Measurements from ENCODE around the gene LMF1.

The LMF1 gene

DNA sequence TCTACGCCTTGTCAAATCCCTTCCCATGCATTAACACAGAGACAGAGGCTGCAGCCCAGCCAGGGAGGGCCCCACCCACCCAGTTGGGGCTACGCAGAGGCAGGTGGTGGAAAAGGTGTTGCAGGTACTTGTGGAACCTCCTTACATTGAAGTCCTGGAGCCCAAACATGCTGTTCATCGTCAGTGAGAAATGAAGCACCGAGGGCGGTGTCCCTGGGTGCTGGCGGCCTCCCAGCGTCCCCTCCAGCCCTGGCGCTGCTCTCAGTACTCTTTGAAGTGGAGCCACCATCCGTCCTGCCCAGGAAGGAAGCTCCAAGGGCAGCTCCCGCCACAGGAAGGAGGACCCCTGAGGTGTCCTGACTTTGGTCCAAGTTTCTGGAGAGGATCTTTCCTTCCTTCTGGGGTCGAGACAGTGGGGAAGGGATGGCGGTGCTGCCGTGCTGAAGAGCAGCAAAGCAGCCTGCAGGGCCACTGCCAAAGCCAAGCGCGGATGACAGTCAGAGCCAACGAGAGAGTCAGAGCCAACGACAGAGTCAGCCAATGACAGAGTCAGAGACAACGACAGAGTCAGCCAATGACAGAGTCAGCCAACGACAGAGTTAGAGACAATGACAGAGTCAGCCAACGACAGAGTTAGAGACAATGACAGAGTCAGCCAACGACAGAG lies 23.4 kb downstream of the LMF1 start:
- DNase-seq: no peak

DNA sequence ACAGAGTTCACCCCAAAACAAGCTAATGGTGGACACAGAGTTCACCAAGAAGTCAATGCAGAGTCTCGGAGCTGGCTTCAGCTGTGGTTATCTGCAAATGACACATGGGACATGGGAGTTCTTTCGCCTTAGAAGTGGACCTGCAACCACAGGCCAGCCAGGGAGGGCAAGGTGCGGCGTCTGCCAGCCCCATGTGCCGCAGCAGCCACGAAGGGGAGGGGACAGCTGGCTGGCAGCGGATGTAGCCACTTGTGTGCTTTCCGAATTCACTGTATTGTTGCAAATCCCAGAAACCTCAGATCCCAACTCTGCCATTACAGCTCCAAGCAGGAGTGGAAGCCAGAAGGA lies 24.8 kb downstream of the LMF1 start:
- no peak for DNase-seq

DNA sequence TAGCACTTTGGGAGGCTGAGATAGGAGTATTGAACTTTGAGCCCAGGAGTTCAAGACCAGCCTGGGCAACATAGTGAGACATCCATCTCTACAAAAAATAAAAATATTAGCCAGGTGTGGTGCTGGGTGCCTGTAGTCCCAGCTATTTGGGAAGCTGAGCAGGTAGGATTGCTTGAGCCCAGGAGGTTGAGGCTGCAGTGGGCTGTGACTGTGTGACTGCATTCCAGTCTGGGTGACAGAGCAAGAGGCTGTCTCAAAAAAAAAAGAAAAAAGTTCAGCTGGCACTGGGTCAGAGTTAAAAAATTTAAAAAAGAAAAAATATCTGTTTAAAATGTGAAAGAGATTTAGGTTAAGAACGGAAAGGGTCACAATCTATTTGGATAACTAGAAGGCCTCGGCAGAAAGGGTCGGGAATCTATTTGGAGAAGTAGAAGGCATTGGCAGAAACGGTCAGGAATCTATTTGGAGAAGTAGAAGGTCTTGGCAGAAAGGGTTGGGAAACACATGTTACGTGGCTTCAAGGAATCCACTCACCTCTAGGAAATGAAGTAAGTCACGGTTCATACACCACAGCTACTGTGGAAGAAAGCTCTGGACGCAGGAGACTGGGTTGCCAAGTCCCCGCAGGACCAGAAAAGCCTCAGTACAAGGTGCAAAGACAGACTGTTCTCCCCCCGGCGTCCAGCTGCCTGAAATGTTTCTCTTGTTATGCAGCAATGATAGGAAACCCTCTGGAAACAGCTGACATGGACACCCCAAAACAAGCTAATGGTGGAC lies 25.3 kb downstream of the LMF1 start:
- no peak for DNase-seq

DNA sequence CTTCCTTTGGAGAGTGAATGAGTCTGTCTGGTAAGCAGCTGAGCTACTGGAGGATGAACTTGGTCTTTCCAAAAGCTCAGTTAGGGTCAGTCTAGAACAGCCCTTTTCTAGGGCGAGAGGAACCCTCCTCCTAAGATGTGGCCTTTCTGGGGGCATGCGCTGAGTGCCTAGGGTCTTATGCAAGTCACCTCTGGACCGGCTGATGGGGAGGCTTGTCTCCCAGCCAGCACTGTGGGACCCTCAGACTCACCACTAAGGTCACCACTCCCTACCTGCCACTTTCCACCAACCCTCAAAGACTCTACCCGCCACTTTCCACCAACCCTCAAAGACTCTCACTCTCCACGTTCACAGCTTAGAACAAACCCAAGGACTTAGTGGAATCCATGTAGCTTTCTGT lies 26.8 kb downstream of the LMF1 start:
- DNase-seq: no peak

DNA sequence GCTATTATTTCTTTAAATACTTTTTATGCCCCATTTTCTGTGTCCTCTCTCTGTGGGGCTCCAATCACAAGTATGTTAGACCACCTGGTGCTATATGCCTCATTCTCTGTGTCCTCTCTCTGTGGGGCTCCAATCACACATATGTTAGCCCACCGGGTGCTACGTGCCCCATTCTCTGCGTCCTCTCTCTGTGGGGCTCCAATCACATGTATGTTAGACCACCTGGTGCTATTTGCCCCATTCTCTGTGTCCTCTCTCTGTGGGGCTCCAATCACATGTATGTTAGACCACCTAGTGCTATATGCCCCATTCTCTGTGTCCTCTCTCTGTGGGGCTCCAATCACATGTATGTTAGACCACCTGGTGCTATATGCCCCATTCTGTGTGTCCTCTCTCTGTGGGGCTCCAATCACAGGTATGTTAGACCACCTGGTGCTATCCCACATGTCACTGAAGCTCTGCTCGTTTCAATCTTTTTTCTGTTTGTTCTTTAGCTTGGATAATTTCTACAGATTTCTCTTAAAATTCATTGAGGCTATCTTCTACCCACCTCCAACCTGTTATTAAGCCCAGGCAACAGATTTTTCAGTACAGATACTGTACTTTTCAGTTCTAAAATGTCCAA lies 28.2 kb downstream of the LMF1 start:
- no peak for DNase-seq

DNA sequence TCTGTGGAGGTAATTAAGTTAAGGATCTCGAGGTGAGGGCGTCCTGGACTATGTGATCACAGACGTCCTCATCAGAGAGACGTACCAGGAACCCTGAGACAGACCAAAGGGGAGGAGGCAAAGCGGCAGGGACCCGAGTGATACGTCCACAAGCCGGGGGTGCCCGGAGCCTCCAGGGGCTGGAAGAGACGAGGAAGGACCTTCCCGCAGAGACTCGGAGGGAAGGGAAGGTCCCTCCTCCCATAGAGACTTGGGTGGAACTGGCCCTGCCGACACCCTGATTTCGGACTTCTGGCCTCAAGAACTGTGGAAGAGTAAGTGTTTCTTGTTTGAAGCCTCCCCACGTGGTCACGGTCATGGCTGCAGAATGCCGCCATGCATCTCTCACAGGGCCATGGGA lies 30.8 kb downstream of the LMF1 start:
- no peak for DNase-seq

DNA sequence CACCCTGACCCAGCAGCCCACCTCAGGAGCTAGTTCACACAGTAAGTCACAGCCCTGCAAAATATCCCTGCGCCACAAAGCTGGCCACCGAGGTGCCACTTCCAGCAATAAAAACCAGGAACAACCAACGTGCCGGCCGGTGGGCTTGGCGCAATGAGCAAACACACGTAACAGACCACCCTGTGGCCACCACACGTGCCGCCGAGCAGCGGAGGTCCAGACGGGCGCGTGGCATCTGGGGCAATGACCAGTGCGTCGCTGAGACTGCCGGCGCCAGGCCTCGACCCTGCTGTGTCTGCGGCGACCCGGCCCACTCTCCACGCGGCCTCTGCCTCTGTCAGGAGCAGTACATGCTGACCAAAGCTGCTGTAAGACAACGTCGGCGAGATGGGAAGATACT lies 31.5 kb downstream of the LMF1 start:
- DNase-seq: no peak

DNA sequence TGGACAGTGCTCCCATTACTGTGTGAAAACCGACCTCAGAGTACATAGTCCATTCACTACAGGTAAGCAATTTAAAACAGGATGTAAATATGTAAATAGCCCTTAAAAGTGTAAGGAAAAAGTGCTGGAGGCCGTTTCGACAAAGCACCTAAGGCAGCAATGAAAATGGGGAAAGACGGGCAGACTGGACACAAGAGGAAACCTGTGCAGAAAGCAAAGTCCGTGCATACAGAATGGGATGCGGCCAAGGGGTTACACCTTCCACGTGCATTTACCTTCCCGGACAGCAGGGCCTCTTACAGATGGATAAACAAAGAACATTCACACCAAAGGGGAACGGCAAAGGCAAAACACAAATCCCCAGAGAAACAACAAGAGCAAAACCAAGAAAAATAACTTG lies 32.0 kb downstream of the LMF1 start:
- no peak for DNase-seq

DNA sequence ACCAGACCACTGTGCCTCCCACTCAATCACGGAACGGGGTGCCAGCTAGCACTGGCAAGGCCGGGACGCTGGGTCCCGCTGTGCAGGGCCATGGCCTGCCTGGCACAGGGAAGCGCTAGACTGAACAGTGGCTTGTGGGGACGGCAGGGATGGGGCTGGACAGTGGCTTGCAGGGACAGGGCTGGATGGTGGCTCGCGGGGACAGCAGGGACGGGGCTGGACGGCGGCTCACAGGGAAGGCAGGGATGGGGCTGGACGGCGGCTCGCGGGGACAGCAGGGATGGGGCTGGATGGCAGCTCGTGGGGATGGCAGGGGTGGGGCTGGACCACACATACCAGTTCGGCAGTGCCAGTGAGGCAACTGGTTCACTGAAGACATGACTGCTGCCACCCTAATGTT lies 32.6 kb downstream of the LMF1 start:
- DNase-seq: no peak

DNA sequence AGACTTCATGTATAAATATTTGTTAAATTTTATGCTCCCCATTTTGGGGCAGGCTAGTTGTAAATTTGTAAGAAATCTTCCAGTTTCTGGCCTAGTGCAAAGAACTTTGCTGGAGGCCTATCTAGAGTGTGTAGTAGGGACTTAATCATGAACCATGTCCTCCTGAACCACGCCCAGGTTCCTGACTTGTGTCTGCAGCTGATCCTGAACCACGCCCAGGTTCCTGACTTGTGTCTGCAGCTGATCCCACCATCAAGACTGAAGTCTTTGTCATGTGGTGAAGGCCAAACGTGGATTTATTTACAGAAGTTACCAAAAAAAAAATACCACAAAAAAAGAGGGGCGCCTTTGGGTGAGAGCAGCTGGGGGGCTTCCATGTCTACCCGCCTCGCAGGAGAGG lies 33.1 kb downstream of the LMF1 start:
- DNase-seq: no peak

DNA sequence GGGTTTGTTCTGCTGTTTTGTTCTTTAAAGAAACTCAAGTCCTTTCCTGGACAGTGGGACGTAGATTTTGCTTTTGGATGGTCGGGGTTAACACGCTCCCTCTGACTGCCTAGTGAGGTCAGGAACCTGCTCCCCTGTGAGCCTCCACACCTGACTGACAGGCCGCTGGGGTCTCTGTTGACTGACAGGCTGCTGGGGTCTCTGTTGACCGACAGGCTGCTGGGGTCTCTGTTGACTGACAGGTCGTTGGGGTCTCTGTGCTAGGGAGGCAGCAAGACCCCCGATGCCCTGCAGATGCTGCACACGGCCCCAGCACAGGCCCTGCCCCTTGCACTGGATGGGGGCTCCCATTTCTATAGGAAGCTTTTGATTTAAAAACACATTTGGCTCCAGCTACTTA lies 33.5 kb downstream of the LMF1 start:
- DNase-seq: no peak

DNA sequence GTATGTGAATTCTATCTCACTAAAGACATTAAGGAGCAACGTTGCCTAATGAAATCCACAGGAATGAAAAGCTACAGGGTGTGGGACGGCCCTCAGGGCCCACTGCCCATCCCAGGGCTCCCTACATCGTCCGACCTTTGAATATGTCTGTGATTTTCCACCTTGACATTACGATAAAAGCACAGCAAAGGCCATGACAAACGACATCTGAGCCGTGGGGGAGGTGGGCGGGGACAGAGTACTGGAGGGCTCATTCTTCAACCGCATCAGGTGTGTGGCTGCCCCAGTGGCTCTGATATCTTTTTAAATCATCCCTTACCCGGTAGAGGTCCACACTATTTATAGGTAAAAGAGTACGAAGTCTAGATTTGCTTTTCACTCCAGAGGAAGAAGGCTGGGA lies 35.1 kb downstream of the LMF1 start:
- peak in 1 of 2 experiments; percentile 15 for DNase-seq

DNA sequence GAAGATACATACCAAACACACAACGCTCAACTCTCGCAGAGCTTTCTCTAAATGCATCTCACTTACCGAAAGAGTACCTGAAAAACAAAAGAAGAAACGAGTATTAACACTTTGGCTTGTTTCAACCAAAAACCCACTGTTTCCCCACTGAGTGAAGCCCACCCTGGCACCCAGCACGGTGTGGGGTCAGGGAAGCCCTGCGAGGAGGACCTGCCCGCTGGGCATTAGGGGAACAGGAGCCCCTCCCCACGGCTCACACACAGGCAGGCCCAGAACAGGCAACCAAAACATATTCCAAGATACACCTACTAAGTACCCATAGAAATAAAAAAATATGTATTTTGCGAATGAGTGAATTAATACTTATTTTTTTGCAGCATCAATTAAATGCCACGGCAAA lies 36.6 kb downstream of the LMF1 start:
- no peak for DNase-seq

DNA sequence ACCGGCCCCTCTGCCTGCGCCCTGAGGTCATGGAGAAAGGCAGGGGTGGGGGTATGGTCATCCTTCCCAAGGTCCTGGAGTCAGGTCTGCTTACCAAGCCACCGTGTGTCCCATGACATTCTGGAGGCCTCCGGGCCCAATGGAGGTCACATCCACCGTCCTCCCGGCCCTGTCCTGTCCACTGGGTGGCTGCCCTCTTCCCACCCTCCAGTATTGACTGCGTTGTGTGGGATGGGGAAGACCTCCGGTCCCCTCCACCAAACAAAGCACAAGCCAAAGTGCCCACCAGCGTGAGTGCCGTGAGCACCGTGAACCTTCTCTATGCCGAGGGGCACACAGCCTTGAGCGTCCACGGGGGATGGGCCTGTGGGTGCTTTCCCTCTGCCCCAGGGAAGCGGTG lies 37.2 kb downstream of the LMF1 start:
- DNase-seq: no peak

DNA sequence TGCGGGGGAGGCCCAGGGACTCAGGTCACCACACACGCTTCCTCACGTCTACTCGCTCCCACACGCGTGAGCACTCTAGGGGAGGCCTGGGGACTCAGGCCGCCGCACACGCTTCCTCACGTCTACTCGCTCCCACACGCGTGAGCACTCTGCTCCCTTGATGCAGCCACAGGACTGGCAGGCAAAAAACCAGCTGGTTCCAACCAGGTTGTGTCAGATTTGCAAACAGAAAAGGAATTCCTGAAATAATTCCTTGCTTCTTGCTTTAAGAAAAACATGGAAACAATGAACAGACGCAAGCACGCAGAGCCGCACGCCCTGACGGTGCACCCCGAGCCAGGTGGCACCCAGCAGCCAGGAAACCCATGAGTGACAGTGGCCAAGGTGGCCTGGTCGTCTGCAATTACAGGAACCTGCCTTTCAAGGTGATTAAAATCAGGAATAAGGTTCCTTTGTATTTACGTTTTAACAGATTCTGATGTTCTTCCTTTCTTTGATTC lies 37.9 kb downstream of the LMF1 start:
- DNase-seq: no peak

DNA sequence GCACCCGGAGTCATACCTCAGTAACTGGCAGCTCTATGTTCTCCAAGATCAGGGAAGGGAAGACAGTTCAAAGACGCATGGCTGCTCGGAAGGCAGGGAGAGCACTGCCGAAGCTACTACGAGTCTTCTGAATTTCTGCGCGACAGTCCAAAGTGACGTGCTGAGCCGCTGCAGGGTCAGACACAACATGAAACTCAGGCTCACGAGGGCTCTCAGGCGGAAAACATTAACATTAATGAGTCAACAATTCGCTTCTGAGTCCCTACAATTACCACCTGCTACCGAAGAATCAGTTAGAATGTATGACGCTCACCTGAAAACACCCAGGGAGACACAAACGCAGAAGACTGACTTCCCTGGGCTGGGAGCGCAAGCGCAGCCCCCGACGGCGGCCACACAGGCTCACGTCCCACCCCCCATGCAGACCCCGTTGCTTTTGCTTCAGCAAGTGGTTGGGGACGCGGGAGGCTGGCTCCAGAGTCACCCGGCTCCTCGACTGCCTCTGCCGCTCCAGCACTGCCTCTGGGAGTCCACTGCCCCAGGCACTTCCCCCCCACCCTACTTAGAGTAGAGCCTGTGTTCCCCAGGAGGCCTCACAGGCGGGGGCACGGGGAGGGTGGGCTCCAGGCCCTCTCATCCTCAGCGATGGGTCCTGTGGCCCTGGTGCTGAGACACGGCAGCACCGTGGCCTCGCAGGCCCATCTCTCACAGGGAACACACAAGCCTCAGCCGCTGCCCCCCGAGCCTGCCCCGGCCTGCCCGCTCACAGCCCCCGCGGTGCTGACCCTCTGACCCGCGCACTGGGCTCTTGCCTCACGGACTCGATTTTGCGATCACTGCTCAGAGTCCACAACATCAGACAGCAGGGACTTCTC lies 38.9 kb downstream of the LMF1 start:
- no peak for DNase-seq

DNA sequence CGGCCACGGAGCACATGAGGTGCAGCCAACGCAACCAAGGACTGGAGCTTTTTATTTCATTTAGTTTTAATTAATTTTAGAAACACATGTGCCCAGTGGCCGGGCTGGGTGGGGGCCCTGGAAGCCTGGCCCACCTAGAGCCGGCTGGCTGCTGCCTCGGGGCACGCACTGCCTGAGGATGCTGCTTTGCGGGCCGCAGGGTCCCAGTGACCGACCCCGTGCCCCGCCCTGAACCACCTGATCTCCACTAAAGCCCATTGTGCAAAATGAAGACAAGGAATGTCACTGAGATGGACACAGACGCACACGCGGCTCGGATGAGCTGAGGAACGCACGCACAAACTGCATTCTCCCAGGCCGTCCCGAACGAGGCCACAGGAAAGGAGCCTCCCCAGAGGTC lies 39.6 kb downstream of the LMF1 start:
- DNase-seq: no peak

DNA sequence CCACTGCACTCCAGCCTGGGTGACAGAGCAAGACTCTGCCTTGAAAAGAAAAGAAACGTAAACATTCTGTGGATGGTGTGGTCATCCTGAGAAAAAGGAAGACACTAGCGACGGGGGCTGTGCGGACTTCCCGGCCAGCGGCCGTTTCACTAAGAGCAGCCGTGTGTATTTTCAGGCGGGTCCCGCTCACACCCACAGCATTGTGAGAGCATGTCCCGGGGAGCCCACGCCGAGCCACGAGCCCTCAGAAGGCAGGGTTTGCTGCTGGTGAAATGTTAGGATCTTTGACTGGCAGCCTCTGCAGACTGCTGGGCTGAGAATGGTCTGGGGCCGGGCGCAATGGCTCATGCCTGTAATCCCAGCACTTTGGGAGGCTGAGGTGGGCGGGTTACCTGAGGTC lies 40.3 kb downstream of the LMF1 start:
- DNase-seq: no peak

DNA sequence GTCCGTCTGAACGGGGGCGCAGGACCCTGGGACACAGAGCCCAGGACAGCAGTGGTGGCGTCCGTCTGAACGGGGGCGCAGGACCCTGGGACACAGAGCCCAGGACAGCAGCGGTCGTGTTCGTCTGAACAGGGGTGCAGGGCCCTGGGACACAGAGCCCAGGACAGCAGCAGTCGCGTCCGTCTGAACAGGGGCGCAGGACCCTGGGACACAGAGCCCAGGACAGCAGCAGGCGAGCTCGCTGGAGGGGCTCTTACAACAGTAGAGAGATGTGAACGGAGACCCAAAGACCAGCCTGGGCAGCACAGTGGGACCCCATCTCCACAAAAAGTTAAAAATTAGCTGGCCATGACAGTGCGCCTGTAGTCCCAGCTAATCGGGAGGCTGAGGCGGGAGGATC lies 40.7 kb downstream of the LMF1 start:
- DNase-seq: no peak

DNA sequence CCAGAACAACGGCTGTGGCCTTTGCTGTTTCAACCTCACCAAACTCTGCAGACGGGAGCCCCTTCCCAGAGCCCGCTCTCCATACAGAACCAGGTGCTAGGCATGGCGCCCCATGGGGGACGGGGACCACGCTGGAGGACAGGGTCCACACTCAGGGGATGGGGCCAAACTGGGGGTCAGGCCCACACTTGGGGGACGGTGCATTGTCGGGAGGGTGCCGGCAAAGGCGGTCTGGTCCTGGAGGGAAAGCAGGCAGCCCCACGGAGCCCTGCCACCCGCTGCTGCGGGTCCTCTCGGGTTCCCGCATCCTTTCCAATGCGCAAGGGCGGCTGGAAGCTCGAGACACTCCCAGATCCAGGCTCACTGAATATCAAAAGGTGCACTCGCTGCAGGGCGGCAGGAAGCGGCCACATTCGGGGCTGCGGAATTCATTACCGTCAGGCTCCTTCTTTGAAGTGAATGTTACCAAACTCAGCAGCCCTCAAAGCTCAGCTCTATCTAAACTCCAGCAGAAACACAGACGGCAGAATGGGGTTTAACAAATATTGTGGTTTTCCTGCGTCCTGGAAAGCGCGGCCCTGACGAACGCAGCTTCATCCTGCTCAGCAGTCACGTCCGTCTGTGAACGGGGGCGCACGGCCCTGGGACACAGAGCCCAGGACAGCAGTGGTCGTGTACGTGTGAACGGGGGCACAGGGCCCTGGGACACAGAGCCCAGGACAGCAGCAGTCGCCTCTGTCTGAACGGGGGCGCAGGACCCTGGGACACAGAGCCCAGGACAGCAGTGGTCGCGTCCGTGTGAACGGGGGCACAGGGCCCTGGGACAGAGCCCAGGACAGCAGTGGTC lies 41.3 kb downstream of the LMF1 start:
- DNase-seq: no peak

DNA sequence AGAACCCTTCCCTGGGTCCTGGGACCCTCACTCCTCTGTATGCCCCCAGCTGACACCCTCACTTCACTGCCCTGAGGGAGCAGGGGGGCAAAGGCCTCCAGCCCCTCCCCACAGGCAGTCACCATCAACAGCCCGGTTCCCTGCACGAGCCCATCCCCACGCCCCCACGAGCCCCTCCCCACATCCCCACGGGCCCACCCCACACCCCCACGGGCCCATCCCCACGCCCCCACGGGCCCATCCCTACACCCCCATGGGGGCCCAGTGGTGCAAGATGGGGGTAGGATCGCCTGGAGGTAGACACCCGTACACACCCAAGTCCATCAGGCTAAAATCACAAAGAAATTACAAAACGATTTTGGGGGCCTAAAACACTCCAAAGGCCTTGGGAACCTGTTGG lies 42.3 kb downstream of the LMF1 start:
- no peak for DNase-seq

DNA sequence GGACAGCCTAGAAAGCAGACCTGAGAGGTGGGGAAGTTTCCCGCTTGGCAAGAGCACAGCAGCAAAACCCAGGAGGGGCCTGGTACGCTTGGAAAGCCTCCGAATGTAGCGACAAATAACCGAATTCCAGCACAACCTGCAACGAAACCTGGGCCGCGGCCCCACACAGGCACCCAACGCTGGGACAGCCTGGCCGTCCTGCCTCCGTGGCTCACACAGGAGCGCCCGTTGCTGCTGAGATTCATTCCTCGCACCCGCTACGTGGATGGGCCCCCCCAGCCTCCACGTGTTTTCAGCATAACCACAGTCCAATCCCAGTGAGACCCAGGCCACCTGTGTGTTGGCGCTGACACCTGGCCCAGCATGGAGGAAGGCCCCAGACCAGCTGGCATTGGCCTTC lies 42.9 kb downstream of the LMF1 start:
- no peak for DNase-seq

Data from stimulated activated CD4-positive, alpha-beta T cell treated with anti-CD3 and anti-CD28 coated beads, Interleukin-4, amount 100 ng/mL, for 4 hours (primary cell).